ENCODE measurements around the gene SSH2. TPM values are rescaled to one million over a fixed set of nuclear protein-coding genes. Genes with fewer than 3 reads are reported as not detected.

Gene SSH2
- total and polyA plus RNA-seq, 9 of the 15 experiments (the other 6 are each of a cell fraction or from before 2014, with no cell fraction given) = 3.9 to 16.1 (median 10.2) TPM

GRCh38 chr17:29589524-29590410 lies 340.3 kb downstream of the SSH2 start, which contains the start of gene GIT1 (continued):
- TF ChIP-seq NEUROD1 (IDR thresholded peaks at IDR 0.05; ENCODE audit: borderline replicate concordance, low read depth, low read length, partially characterized antibody) = peak; percentile 63
- no peak for TF ChIP-seq HLTF (IDR thresholded peaks at IDR 0.05)
- TF ChIP-seq TARDBP (IDR thresholded peaks at IDR 0.05) = no peak
- peak; percentile 86 for TF ChIP-seq ZNF592 (IDR thresholded peaks at IDR 0.05)
- TF ChIP-seq ZNF785 (CRISPR knock-in tag; IDR thresholded peaks at IDR 0.05) = no peak
- no peak for TF ChIP-seq DNMT1 (IDR thresholded peaks at IDR 0.05)
- TF ChIP-seq ZZZ3 (IDR thresholded peaks at IDR 0.05) = no peak
- peak; percentile 74 for TF ChIP-seq HMGN3 (IDR thresholded peaks at IDR 0.05; ENCODE audit: borderline replicate concordance, extremely low read depth, insufficient read length, low read depth, low read length)
- TF ChIP-seq ELF4 (CRISPR knock-in tag; IDR thresholded peaks at IDR 0.05) = no peak
- TF ChIP-seq ZBTB8A (IDR thresholded peaks at IDR 0.05; ENCODE audit: partially characterized antibody) = no peak
- no peak for TF ChIP-seq SMARCA5 (IDR thresholded peaks at IDR 0.05)
- peak in 1 of 3 experiments; percentile 57 for TF ChIP-seq YY1 (IDR thresholded peaks at IDR 0.05; ENCODE audit: borderline replicate concordance in 1 of 3, control insufficient read depth in 1 of 3, extremely low read depth in 1 of 3, insufficient read depth in 3 of 3, insufficient read length in 1 of 3, insufficient replicate concordance in 2 of 3, low read depth in 1 of 3, low read length in 2 of 3)
- peak; percentile 75 for TF ChIP-seq CCNT2 (IDR thresholded peaks at IDR 0.05; ENCODE audit: borderline replicate concordance, extremely low read depth, insufficient read length, low read depth, low read length)
- TF ChIP-seq FOSL1 (tag; conservative IDR thresholded peaks at IDR 0.05) = no peak
- peak; percentile 43 for TF ChIP-seq MAX (CRISPR knock-in tag; IDR thresholded peaks at IDR 0.05)
- peak in 1 of 2 experiments; percentile 60; a peak in 2 of 4 replicates for TF ChIP-seq ZNF639 (CRISPR knock-in tag; conservative IDR thresholded peaks at IDR 0.05 in 1 of 2, IDR thresholded peaks at IDR 0.05 in 1 of 2)
- TF ChIP-seq, protein P1, sequence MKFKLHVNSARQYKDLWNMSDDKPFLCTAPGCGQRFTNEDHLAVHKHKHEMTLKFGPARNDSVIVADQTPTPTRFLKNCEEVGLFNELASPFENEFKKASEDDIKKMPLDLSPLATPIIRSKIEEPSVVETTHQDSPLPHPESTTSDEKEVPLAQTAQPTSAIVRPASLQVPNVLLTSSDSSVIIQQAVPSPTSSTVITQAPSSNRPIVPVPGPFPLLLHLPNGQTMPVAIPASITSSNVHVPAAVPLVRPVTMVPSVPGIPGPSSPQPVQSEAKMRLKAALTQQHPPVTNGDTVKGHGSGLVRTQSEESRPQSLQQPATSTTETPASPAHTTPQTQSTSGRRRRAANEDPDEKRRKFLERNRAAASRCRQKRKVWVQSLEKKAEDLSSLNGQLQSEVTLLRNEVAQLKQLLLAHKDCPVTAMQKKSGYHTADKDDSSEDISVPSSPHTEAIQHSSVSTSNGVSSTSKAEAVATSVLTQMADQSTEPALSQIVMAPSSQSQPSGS (CRISPR knock-in tag; IDR thresholded peaks at IDR 0.05) = no peak
